Prostate gland (tissue), 2 donors: Measurements from ENCODE around the gene ALG13. TPM values are rescaled to one million over a fixed set of nuclear protein-coding genes. Genes with fewer than 3 reads are reported as not detected.

Experiments used
- DNase-seq: peaks from one replicate; pipeline ENCODE4 v3.0.0-alpha.2; 2019; ENCODE audit warnings: low spot score
- H3K27ac ChIP-seq, 2 donors: fragments of 200-600 bp; sonication (generic); 2 replicates each; pipeline ENCODE4 v1.5.1; 2017 to 2019
- H3K27me3 ChIP-seq: fragments of 200-600 bp; sonication (generic); replicated peaks from 2 replicates; pipeline ENCODE4 v1.5.1; 2019; ENCODE audit not compliant: insufficient read depth
- H3K36me3 ChIP-seq, 2 donors: fragments of 200-600 bp; sonication (generic); 1 replicate in 1 of 2; 2 replicates in 1 of 2; pipeline versions ENCODE4 v1.5.1 to v1.8.1; 2017 to 2019
- H3K4me1 ChIP-seq: fragments of 200-600 bp; sonication (generic); replicated peaks from 2 replicates; pipeline ENCODE4 v1.5.1; 2019
- H3K4me3 ChIP-seq, 2 donors: fragments of 200-600 bp; sonication (generic); 2 replicates each; pipeline ENCODE4 v1.5.1; 2017 to 2019
- H3K9me3 ChIP-seq: fragments of 200-600 bp; sonication (generic); 2 replicates; pipeline ENCODE4 v1.5.1; 2017
- CTCF ChIP-seq, 4 experiments: fragments of 200-600 bp in 2 of 4; fragments of 450-650 bp in 2 of 4; sonication (generic) in 2 of 4; IDR thresholded peaks; 1 replicate in 3 of 4; 2 replicates in 1 of 4; pipeline ENCODE4 v1.5.1; 2016 to 2019; ENCODE audit warnings: antibody characterized with exemption in 4 of 4, mild to moderate bottlenecking in 2 of 4, moderate library complexity in 2 of 4
- POLR2A ChIP-seq: fragments of 450-650 bp; IDR thresholded peaks from one replicate; pipeline ENCODE4 v1.6.1; 2016; ENCODE audit warnings: antibody characterized with exemption, mild to moderate bottlenecking
- POLR2AphosphoS5 ChIP-seq: sonication (generic); formaldehyde crosslinking; IDR thresholded peaks from one replicate; pipeline ENCODE4 v1.6.1; 2017; ENCODE audit warnings: antibody characterized with exemption
- WGBS: methylation state at CpG from one replicate; pipeline ENCODE4 v1.1.5; 2018; 5-methylcytosine and 5-hydroxymethylcytosine counted together
- intact Hi-C: fragments of 100-400 bp; cut with DNase I; formaldehyde crosslinking; loops from one replicate; pipeline ENCODE4 v1.14.2; 2022
- total RNA-seq, 2 donors: library from RNA; depleted of rRNA; stranded (reverse); fragments of >200 nt; gene quantifications; one replicate each; pipeline ENCODE4 v1.1.0, GENCODE V29; 2016

ALG13 gene
- total RNA-seq, 2 donors from 2014 or later, result 78.6 to 131 TPM

- no peak for DNase-seq
- no peaks in the 10 kb centered on the region for H3K36me3 ChIP-seq
- WGBS, result 94% methylated on average over 2 of the region's 2 CpGs
- intact Hi-C loops, result no loop called here
- TF ChIP-seq POLR2A, result no peak
- TF ChIP-seq CTCF (IDR thresholded peaks at IDR 0.05), result no peak
- no peak for TF ChIP-seq POLR2AphosphoS5
- no peak overlapping the region for H3K27ac ChIP-seq
- no peaks in the 10 kb centered on the region for H3K9me3 ChIP-seq
- no peaks in the 10 kb centered on the region for H3K27me3 ChIP-seq
- no peaks in the 10 kb centered on the region for H3K4me1 ChIP-seq
- H3K4me3 ChIP-seq, result no peak overlapping the region
Measured at GRCh38 chrX:111743316-111743715, 62.3 kb downstream of the ALG13 start.

- no peak for DNase-seq
- Histone ChIP-seq H3K4me3 (no peak overlapping the region), H3K27ac (no peak overlapping the region), H3K9me3 (no peaks in the 10 kb centered on the region), H3K36me3 (no peaks in the 10 kb centered on the region), H3K27me3 (no peaks in the 10 kb centered on the region), H3K4me1 (no peaks in the 10 kb centered on the region)
- WGBS, result 90% methylated on average over 2 of the region's 2 CpGs
- intact Hi-C loops, result no loop called here
- no peak for TF ChIP-seq POLR2AphosphoS5
- TF ChIP-seq CTCF (IDR thresholded peaks at IDR 0.05), result no peak
- TF ChIP-seq POLR2A, result no peak
Measured at GRCh38 chrX:111756486-111756885, 75.5 kb downstream of the ALG13 start.

- Histone ChIP-seq H3K27ac (no peak overlapping the region), H3K9me3 (no peaks in the 10 kb centered on the region), H3K36me3 (no peaks in the 10 kb centered on the region), H3K4me3 (no peak overlapping the region), H3K27me3 (no peaks in the 10 kb centered on the region), H3K4me1 (no peaks in the 10 kb centered on the region)
- DNase-seq, result no peak
- intact Hi-C loops, result no loop called here
- WGBS, result 100% methylated on average over 2 of the region's 2 CpGs
- TF ChIP-seq POLR2A (no peak), CTCF (IDR thresholded peaks at IDR 0.05) (no peak), POLR2AphosphoS5 (no peak)
Measured at GRCh38 chrX:111759686-111760085, 78.7 kb downstream of the ALG13 start.

GRCh38 chrX:111761578-111762135 is 80.7 kb downstream of the ALG13 start:
- no peaks in the 10 kb centered on the region for H3K27me3 ChIP-seq
- intact Hi-C loops, result no loop called here
- H3K27ac ChIP-seq, result no peak overlapping the region
- no peak overlapping the region for H3K4me3 ChIP-seq
- no peaks in the 10 kb centered on the region for H3K4me1 ChIP-seq
- H3K36me3 ChIP-seq, result no peaks in the 10 kb centered on the region
- H3K9me3 ChIP-seq, result no peaks in the 10 kb centered on the region
- 94% methylated on average over 3 of the region's 3 CpGs for WGBS
- TF ChIP-seq POLR2AphosphoS5 (no peak), CTCF (IDR thresholded peaks at IDR 0.05) (no peak), POLR2A (no peak)
- no peak for DNase-seq

- H3K9me3 ChIP-seq, result no peaks in the 10 kb centered on the region
- TF ChIP-seq POLR2AphosphoS5 (no peak), CTCF (IDR thresholded peaks at IDR 0.05) (no peak), POLR2A (no peak)
- no peak overlapping the region for H3K4me3 ChIP-seq
- 100% methylated on average over 1 of the region's 1 CpG for WGBS
- H3K27me3 ChIP-seq, result no peaks in the 10 kb centered on the region
- no peak overlapping the region for H3K27ac ChIP-seq
- H3K4me1 ChIP-seq, result no peaks in the 10 kb centered on the region
- intact Hi-C loops, result no loop called here
- DNase-seq, result no peak
- no peaks in the 10 kb centered on the region for H3K36me3 ChIP-seq
Measured at GRCh38 chrX:111778591-111778990, 97.6 kb downstream of the ALG13 start.
